DMS53 treated with DMSO at 0.1 percent for 48 hours (cell line): ENCODE measurements around the gene PTEN.
A peak's percentile ranks its signal among the peaks of the same experiment; 100 is the strongest.

Source experiments
- DNase-seq: peaks from one replicate; lab custom pipeline; 2025; ENCODE audit not compliant: unreplicated experiment; lab: John Stamatoyannopoulos, UW

Gene PTEN

DNA sequence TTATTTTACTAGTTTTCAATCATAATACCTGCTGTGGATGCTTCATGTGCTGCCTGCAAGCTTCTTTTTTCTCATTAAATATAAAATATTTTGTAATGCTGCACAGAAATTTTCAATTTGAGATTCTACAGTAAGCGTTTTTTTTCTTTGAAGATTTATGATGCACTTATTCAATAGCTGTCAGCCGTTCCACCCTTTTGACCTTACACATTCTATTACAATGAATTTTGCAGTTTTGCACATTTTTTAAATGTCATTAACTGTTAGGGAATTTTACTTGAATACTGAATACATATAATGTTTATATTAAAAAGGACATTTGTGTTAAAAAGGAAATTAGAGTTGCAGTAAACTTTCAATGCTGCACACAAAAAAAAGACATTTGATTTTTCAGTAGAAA is 103.0 kb downstream of the PTEN start:
- DNase-seq: no peak

DNA sequence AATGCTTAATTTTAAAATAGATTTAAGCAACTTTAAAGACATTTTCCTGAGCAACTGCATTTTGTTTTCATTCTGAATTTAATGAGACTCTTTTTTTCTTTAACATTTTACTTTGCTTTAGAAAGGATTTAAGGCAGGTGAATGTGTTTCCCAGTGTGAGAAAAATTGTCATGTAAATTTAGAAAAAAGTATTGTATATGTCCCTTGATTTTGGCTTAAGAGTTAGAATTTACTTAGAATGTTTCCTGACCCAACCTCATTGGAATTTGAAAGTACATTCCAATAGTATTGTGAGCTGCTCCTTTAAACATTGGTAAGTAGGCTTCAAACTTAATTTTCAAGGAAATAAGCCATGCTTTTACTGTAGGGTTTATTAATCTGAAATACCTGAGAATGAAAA is 110.2 kb downstream of the PTEN start:
- no peak for DNase-seq

DNA sequence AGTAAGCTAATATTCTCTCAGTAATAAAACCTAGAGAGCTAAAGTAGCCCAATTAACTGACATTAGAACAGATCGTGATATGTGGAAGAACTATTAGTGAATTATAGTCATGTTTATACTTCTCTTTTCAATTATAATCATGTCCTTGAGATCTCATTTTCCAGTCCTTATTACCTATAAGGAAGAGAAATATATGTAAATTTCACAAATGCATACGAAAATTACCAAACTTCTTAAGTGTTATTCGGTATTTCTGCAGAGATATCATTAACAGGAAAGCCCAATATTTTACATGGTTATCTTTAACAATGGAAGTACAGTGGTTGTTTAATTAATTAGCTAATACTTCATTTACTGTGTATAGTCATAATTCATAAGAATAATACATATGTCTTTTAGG is 110.7 kb downstream of the PTEN start:
- DNase-seq: no peak

DNA sequence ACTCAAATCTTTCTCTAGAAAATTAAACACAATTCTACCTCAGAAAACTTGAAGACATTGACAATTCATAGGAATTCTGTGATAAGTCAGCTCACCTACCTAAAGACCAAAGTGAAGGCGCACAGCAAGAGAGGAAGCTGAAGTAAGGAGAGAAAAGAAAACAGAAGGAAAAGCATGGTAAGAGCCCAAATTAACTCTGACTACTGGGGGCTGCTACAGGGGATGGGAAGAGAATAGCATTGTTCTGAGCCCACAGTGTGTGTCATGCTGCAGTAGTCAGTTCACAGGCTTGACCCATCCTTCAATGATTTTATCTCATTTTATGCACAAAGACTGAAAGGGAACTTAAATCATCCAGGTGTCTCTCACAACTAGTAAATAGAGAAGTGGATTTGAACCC is 111.3 kb downstream of the PTEN start:
- no peak for DNase-seq

DNA sequence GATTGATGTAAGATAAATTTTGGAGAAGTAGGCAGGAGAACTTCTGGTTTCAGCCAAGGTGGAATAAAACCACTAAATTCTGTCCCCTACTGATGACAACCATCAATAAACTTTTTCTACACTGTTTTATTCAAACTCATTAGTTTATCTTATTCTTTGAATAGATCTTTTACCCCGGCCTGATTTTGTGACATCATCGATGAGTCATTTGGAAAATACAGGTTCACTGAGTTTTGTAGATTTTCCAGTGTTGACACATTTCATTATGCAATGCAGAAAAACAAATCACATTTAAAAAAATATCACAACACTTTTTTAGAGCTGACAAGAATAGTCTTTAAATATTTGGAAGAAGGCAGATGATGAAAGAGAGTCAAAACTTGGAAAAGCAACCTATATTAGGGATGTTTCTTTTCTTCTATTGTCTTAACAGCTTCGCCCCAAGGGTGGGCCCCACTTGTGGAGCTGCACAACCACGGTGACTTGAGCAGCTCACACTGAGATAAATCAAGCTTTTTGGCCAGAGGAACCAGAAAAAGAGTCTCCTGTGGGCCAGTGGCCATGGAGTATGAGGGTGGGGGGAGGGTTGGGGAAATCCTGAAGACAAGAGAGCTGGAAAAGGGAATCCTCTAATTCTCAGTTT is 112.8 kb downstream of the PTEN start:
- DNase-seq: no peak

DNA sequence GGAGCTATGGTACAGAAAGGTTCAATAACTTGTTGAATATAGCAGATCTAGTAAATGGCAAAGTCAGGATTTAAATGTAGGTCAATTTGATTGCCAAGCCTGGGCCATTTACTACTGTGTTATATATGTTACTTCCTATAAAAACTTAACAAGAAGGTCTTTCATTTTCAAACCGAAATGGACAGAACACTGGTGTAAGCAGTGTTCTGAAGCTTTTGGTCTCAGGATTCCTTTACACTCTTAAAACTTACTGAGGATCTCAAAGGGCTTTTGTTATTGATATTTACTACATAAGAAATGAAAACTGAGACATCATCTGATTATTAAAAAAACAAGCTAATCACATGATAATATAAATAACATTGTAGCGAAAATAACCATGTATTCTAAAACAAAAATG is 114.7 kb downstream of the PTEN start:
- no peak for DNase-seq

DNA sequence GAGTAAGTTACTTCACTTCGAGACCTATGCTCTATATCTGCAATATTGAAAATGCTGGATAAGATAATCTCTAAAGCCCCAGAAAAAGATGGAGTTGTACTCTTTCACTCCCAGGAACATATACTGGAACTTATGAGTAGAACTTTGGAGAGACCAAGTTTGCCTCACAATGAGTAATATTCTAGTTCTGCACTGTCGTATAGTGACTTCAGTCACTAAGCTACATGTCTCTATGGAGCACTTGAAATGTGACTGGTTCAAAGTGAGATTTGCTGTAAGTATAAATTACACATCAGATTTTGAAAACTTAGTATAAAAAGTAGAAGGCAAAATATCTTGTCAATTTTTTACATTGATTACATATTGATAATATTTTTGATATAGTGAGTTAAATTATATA is 116.4 kb downstream of the PTEN start:
- no peak for DNase-seq

DNA sequence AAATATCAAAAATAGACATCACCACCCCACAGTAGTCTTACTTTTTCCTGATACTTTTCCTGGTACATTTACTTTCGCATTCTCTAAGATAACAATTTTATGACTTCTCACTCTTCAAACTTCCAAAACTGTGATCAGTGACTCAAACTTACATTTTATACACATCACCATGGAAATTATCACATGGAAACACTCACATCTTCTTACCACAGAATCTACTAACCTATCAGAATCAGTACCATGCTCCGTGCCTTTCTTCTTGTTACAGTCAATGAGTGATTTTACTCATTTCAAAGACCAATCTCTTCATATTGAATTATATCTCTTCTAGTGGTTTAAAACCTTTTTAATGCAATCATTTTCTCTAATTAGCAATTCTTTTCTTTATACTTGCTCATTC is 120.3 kb downstream of the PTEN start:
- DNase-seq: no peak

DNA sequence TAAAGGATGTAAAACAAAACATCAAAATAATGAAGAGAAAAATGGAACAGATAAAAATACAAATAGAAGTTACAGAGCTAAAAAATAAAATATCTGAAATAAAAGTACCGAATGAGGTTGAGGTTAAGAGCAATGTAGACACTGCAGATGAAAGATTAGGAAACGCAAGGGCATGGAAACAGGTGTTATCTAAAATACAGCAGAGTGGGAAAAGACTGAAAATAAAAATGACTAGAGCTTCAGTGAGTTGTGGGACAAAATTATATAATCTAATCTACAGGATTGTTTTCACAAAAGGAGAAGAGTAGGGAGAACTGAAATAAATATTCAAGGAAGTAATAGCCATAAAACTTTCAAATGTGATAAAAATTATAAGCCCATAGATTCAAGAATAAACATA is 123.8 kb downstream of the PTEN start:
- no peak for DNase-seq

DNA sequence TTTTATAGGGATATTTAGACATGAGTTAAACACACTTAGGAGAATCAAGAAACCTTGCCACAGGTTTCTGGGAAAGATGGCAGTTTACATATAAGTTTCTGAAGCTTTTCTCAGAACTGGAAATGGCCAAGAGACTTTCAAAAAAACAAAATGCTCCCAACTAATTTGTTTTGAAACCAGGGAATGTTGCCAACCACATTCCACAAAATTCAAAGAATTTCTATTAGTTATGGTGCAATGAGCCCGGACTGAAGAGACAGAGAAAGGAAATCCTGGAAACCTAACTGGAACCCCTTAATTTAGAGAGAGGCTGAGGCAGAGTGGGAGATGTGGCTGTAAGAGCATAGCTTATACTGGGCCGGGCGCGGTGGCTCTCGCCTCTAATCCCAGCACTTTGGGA is 128.5 kb downstream of the PTEN start:
- DNase-seq: no peak

DNA sequence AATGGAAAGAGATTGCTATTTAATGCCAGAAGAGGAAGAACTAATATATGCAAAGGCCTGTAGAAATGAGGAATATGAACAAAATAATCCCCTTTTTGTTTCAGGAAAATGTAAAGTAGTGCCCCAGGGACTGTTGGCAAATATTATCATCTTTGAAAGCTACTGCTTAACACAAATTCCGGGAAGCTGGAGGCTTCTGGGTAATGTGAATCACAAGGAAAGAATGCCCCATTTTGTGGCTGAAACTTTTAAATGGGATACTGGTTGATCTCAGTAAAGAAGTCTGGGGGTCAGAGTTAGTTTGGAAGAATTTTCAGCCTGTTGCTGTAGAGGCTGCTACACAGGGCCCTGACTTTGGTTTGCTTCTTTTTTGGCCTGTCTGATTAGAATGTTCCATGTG is 141.0 kb downstream of the PTEN start:
- DNase-seq: no peak

DNA sequence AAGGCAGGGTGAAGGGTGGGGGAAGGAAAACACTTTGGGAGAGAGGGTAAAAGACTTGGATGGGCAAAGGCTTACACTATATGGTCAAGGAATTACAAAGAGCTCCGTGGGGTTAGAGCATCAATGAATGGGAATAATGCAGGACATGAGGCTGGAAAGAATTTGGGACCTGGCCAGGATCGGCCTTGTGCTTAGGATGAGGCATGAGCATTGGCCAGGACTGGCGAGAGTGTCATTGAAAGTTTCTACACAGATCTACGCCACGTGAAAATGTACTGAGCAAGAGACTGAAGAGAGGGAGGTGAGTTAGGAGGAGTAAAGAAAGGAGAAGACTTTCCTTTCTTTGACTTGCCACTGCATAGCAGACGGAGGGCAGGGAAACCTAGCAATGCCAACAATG is 142.8 kb downstream of the PTEN start:
- no peak for DNase-seq

DNA sequence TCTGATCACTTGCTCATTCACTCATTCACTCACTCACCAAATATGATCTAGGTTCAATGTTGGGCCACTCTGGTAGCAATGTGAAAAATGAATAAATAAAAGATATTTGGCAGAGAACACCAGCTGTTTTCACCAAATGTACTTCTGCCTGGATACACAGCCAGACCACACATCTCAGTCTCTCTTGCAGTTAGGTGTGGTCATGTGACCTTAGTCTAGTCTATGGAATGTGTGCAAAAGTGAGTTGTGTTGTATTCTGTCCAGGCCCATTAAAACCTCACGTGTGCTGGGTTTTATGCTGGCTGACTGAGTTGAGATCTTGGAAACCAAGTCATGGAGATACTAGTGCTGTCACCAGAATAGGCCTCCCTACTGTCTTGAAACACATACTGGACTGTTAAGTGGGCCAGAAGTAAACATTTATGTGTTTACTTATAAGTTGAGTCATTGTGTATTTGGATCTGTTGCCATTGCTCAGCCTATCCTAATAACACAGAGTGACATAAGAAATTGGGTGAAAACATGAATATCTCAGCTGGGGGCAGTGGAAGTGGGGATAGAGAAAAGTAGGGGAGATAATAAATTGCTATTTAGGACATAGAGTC is 145.5 kb downstream of the PTEN start:
- DNase-seq: peak; percentile 86

DNA sequence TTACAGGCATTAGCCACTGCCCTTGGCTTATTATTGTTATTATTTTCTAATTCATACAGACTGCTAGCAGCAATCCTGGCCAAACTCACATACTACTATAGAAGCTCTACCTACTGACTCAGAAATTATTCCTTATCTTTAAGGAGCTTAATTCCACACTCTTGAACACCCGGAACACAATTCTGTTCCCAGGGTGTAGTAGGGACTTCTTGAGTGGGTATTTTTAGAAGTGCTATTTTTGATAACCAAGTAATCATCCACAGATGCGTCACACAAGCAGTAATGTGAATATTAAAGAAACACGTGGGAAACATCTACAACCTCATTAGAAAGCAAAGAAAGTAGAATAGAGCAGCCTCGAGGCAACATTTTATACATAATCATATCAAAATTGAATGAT is 149.2 kb downstream of the PTEN start:
- DNase-seq: no peak

DNA sequence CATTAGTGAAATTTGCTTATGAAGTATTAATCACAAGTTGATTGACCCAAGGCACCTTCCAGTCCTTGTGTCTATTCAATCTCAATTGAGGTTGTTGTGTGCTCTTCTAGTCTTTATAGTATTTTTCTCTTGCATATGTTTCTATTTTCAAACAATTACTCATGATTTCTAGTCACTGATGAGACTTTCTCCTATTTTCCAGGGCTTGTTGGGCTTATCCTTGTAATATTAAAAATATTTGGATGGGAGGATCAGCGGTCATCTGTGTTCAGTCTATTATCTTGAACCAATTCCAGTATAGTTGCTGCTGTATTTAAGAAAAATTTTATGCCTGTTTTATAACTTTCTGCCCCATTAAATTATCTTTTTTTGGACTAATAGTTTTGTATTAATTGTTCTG is 154.4 kb downstream of the PTEN start:
- DNase-seq: no peak

DNA sequence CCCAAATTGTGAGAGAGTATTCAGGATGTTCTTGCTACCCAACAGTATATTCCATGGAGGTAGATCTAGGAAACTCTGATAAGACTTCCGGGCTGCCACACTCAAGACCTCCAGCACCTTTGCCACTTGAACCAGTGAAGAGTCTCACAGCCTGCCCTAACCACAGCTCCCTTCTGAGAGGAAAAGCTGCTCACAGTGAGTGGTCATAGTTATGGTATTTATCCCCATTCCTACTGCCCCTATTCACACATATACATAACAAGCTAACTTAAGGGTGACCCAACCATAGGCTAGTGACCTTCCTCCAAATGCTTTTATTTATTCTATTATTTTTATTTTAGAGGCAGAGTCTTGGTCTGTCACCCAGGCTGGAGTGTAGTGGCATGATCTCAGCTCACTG is 156.3 kb downstream of the PTEN start:
- DNase-seq: no peak
